Measurements from ENCODE around the gene RTF2.

DNA sequence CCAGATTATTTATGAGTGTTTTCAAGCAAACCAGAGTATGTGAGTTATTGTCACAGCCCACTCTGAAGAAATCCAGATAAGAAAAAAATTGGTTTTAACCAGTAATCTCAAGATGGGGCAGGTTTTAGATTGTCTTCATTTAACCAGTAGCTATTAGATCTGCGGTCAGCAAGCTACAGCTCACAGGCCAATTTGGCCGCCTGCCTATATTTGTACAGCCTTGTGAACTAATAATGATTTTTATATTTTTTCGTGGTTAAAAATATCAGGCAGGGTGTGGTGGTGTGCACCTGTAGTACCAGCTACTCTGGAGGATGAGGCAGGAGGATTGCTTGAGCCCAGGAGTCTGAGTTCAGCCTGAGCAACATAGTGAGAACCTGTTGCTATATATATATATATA lies 69.6 kb downstream of the RTF2 start:
- TF ChIP-seq, protein P1, sequence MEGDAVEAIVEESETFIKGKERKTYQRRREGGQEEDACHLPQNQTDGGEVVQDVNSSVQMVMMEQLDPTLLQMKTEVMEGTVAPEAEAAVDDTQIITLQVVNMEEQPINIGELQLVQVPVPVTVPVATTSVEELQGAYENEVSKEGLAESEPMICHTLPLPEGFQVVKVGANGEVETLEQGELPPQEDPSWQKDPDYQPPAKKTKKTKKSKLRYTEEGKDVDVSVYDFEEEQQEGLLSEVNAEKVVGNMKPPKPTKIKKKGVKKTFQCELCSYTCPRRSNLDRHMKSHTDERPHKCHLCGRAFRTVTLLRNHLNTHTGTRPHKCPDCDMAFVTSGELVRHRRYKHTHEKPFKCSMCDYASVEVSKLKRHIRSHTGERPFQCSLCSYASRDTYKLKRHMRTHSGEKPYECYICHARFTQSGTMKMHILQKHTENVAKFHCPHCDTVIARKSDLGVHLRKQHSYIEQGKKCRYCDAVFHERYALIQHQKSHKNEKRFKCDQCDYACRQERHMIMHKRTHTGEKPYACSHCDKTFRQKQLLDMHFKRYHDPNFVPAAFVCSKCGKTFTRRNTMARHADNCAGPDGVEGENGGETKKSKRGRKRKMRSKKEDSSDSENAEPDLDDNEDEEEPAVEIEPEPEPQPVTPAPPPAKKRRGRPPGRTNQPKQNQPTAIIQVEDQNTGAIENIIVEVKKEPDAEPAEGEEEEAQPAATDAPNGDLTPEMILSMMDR (conservative IDR thresholded peaks at IDR 0.05; ENCODE audit: low read length), result no peak
- no peak for TF ChIP-seq EZH2phosphoT487 (IDR thresholded peaks at IDR 0.05; ENCODE audit: borderline replicate concordance, low read depth, low read length)

Data from OCI-LY7 (cell line).